Epithelial cell of prostate (primary cell): ENCODE data around the gene ARL5A.
"Not testable (repeated sequence)": the region's sequence is repeated elsewhere in the genome, so short reads cannot be mapped to it uniquely, and the experiment has no call there.

Source experiments
- DNase-seq: peaks from one replicate; pipeline ENCODE4 v3.0.0-alpha.2; 2011; ENCODE audit warnings: low read depth, low spot score
- H3K27ac ChIP-seq: fragments of 450-650 bp; 2 replicates; pipeline ENCODE4 v1.5.1; 2017; ENCODE audit warnings: mild to moderate bottlenecking

ARL5A gene

DNA sequence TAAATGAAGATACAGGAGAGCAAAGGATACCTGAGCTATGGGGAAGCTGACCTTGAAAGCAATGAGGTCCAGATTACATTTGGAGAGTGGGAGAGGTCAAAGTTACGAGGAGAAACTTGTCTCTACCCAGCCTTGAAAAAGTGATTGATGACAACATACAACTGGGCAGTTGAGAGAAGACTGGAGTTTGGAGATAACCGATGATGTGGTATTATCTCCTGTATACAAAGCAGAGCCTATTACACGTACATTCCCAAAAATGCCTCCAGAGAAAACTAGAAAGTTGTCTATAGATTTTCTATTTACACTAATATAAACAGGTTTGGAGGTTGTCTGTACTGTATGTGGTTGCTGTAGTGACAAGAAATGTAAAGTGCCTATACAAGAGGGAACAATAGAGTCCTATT is 28.3 kb downstream of the ARL5A start:
- no peak for DNase-seq
- H3K27ac ChIP-seq: no peak overlapping the region

- DNase-seq: no peak
- H3K27ac ChIP-seq: no peak overlapping the region
These were observed 31.4 kb downstream of the ARL5A start for GRCh38 chr2:151796774-151797173.

DNA sequence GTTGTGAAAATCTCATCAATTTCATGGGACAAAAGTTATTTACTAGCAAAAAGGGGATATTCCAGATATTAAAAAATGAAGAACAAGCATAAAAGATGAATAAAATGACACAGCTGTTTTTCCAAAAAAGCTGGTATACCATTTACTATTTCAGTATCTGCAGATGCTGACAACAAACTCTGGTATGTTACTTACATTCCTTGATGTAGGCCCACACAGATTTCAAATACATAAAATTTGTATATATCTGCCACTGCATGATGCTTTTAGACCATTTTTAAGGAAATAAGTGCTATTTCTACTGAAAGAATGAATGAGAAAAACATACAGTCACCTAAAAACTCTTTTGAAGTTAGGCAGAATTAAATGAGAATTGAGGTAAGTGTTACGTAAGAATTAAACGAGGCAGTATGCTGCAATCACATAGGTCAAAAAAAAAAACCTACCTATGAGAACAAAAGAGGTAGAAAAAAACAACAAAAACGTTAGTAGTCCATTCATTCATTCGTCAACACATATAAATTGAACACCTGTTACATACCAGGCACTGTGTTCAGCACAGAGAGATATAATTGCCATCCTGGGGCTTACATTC is 32.5 kb downstream of the ARL5A start:
- H3K27ac ChIP-seq: no peak overlapping the region

GRCh38 chr2:151794422-151794821 is 33.8 kb downstream of the ARL5A start:
- not testable (repeated sequence) for H3K27ac ChIP-seq, DNase-seq

More for the DNA sequence above, 32.5 kb downstream of the ARL5A start:
- DNase-seq: no peak

DNA sequence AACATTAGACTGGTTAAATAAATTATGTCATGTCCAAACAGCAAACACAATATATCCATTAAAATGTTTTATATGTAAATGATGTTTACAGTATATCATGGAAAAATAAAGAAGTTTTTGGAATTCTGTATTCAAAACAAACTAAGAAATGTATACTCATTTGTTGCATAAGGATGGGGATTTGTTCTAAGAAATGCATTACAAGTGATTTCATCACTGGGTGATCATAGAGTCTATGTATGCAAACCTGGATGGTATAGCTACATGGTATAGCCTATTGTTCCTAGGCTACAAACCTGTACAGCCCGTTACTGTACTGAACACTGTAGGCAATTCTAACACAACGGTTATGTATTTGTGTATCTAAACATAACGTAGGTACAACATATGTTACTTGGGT is 35.1 kb downstream of the ARL5A start:
- H3K27ac ChIP-seq: no peak overlapping the region
- DNase-seq: no peak

GRCh38 chr2:151792589-151792988 is 35.6 kb downstream of the ARL5A start:
- H3K27ac ChIP-seq: no peak overlapping the region

DNA sequence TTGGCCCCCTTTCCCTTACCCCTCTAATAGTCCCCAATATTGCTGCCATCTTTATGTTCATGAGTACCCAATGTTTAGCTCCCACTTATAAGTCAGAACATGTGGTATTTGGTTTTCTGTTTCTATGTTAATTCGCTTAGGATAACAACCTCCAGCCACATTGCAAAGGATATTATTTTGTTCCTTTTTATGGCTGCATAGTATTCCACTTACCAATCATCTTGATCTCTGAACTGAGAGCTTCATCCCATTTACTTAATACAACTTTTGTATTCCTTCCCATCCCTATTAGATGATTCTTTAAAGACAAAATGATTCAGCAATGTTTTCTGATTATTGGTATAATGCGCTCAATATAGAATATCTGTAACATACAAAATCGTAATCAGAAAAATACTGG is 36.7 kb downstream of the ARL5A start:
- no peak for DNase-seq
- no peak overlapping the region for H3K27ac ChIP-seq

More at GRCh38 chr2:151792589-151792988, 35.6 kb downstream of the ARL5A start:
- no peak for DNase-seq

DNA sequence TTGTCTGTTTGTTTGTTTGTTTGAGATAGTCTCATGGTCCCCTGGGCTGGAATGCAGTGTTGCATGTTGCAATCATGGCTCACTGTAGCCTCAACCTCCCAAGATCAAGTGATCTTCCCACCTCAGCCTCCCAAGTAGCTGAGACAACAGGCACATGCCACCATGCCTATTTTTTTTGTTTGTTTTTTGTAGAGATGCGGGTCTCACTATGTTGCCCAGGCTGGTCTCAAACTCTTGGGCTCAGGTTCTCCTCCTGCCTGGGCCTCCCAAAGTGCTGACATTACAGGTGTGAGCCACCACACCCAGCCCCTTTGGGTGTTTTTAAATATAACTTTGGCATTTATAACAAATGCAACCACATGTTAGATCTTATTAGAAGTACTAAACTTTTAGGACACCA is 37.5 kb downstream of the ARL5A start:
- no peak for DNase-seq
- H3K27ac ChIP-seq: no peak overlapping the region

DNA sequence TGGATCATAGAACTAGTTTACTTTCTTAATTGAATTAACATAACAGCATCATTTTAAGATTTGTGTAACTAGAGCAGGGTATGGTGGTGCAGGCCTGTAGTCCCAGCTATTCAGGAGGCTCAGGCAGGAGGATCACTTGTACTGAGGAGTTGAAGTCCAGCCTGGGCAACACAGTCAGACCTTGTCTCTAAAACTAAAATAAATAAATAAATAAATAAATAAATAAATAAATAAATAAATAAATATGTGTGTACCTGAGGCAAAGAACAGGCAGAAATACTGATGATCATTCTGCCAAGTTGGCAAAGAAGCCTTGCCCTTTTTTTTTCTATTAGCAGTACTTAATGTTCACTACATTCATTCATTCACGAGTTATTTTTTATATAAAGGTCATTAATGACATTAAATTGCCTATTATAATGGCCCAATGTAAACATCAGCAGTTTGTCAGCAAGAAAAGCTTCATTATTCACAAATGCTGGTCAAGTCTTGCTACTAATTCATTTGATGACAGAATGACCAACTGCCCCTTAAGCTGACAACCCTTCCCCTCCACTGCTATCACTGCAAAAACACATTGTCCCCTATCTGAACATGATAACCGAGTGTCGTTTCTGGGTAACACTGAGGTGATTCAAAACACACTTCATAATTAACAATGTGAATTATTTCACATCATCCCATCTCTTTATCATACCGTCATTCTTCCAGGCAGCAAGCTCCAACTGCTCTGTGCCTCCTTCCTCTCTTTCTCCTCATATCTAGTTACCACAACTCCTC is 39.0 kb downstream of the ARL5A start:
- DNase-seq: no peak
- no peak overlapping the region for H3K27ac ChIP-seq

DNA sequence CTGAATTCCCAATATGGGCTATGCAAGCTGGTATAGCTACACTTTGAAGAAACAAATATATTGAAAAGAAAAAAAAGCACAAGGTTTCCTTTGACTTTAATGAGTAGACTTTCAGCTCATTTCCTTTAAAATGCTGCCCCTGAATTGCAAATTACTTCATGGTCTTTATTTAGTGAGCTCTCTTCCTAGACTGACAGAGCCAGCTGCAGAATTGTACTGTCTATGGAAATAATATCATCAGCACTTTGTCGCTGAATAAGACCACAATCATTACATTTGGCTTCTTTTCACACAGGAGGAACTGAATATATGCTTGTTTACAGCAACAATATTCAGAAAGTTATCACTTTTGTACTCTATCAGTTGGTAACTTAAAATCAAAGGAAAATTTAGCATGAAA is 41.7 kb downstream of the ARL5A start:
- no peak for DNase-seq
- no peak overlapping the region for H3K27ac ChIP-seq

DNA sequence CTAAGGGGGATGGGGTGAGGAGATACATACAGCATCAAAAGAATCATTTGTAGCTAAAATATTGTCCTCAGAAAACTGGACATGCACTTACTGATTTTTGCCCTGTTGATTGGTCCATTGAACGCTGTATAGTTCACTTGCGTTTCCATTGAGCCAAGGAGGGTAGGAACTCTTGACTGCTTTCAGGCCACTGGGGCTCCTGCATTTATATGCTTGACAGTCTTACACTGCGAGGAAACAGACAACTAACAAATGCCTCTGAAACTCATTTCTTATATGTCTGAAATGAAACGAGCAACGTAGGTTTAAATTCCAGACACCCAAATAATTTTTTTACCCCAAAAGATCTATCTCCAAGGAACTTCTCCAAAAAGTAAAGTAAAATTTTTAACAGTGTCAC is 42.1 kb downstream of the ARL5A start:
- H3K27ac ChIP-seq: no peak overlapping the region
- no peak for DNase-seq

DNA sequence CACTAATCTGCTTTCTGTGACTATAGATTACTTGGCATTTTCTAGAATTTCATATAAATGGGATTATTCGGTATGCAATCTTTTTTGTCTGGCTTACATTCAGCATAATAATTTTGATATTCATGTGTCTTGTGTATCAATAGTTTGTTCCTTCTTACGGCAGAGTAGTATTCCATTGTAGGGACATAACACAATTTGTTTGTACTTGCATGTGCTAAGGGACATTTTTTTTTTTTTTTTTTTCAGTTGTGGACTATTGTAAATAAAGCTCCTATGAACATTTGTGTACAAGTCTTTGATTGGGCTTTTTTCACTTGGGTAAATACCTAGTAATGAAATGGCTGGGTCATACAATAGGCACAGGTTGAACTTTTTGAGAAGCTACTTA is 45.1 kb downstream of the ARL5A start:
- no peak overlapping the region for H3K27ac ChIP-seq
- no peak for DNase-seq

GRCh38 chr2:151782378-151783132 is 45.7 kb downstream of the ARL5A start:
- no peak overlapping the region for H3K27ac ChIP-seq
- no peak for DNase-seq

DNA sequence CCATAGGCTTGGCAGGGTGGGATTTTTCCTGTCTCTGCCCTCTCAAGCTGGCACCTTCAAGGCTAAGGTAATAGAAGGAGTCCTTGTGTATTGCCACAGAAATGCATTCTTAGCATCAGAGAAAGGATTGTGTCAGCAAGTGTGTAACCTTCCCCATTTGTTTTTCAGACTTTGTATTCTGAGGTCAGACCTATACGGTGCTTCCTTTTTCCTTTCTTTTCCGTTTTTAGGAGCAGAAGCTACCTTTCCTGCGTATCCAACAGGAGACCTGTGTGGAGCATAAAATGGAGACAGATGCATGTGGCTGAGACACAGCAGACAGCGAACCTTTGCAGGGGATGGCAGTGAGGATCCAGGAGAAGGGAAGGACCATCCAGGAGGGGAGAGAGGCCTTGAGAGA is 46.6 kb downstream of the ARL5A start:
- DNase-seq: no peak
- H3K27ac ChIP-seq: no peak overlapping the region

DNA sequence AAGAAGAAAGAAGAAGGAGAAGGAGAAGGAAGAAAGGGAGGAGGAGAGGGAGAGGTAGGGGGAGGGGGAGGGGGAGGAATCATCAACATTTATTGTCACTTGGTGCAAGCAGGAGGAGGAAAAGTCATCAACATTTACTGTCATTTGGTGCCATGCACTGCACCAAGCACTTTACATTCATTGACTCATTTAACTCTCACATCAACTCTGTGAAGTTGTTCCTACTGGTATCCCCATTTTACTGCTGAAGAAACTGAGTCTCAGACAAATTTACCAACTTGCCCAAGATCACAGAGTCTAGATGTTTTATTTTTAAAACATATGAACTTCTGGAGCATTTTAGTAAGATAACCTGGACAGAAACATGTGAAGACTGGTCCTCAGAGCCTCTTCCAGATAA is 47.3 kb downstream of the ARL5A start:
- no peak overlapping the region for H3K27ac ChIP-seq
- no peak for DNase-seq

- no peak for DNase-seq
- no peak overlapping the region for H3K27ac ChIP-seq
These were observed 50.3 kb downstream of the ARL5A start for GRCh38 chr2:151777935-151778334.

DNA sequence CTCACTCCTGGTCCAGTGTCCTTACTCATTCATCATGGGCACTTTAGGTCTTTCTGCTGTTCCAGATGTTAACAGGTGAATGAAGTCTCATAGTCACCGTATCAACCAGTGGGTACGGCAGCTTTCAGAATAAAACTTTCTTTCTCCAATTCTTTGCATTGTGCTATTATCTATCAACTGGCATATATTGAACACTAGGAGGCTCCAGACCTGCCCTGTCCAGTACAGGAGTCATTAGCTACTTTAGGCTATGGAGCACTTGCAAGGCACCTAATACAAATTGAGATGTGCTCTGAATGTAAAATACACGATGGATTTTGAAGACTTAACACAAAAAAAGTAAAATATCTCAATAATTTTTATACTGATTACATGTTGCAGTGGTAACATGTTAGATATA is 50.7 kb downstream of the ARL5A start:
- H3K27ac ChIP-seq: no peak overlapping the region
- no peak for DNase-seq

DNA sequence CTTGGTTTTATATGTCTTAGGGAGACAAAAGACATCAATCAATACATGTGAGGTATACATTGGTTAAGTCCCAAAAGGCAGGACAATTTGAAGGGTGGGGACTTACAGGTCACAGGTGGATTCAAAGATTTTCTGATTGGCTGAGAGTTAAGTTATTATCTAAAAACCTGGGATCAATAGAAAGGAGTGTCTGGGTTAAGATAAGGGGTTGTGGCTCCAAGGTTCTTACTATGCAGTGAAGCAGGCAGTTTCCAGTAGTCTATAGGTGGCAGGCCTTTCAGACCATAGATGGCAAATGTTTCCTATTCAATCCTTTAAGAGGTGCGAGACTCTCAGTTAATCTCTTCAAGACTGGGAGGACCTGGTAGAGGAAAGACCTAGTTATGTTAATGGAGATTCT is 51.9 kb downstream of the ARL5A start:
- DNase-seq: no peak
- no peak overlapping the region for H3K27ac ChIP-seq

DNA sequence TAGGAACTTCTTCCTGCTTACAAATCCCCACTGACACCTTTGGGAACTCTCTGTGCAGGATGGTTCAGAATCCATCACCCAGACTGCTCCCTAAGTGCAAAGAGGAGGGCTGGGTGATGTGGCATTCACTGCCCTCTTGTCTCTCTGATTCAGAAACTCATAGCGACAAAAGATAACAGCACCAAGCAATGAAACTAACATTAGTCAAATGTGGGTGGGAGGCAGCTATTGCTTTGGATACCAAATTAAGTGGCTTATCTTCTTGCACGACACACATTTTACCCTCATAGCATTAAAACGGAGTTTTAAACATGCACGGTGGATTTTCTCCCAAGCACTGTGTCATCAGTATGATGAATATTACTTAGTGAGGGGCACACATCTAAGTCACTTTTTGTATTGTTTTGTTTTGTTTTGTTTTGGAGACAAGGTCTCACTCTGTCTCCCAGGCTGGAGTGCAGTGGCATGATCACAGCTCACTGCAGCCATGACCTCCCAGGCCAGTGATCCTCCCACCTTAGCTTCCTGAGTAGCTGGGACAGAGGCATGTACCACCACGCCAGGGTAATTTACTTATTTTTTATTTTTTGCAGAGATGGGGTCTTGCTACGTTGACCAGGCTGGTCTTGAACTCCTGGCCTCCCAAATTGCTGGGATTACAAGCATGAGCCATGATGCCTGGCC is 53.0 kb downstream of the ARL5A start:
- no peak for DNase-seq
- H3K27ac ChIP-seq: no peak overlapping the region

GRCh38 chr2:151774506-151774905 is 53.7 kb downstream of the ARL5A start:
- DNase-seq: peak; percentile 12
- H3K27ac ChIP-seq: no peak overlapping the region
